ENCODE data around the gene ZNF254. TPM values are rescaled to one million over a fixed set of nuclear protein-coding genes. Genes with fewer than 3 reads are reported as not detected.

Gene ZNF254
- total and polyA plus RNA-seq, 10 of the 15 experiments (the other 5 are each of a cell fraction or from before 2014, with no cell fraction given): 1.5 to 15.7 (median 8.5) TPM

DNA sequence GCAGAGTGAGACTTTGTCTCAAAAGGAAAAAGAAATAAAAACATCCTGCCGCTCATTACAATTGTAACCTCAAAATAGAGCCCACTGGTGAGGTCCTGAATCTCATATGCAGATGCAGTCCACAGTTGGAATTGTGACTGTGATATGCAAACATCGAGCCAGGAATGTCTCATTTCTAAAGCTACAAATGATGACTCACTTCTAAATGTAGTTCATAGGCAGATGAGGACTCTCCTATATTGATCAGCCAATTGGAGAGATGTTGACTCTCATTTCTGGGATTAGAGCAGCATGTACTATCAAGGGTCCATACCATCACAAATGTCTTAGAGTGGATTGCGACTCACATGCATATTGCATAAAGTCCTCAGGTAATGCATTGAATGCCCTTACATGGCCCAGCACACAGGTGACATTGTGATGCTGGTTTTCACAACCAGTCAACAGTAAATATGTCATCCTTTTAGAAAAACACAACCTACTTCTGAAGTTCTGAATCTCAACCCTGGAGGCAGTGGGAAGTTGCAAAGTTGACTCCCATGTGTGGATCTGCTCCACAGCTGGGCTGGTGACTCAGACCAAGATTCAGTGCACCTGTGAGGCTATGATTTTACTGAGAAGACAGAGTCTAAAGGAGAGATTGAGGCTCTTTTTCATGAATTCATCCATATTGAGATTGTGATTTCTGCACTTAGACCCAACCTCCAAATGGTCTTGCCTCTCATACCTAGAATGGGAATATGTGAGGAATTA, 16.9 kb upstream of the ZNF254 start (continued):
- TF ChIP-seq SRF (IDR thresholded peaks at IDR 0.05; ENCODE audit: low read depth in 2 of 2, low read length in 2 of 2) (no peak), ESRRA (IDR thresholded peaks at IDR 0.05; ENCODE audit: low read length) (no peak), TCF3 (IDR thresholded peaks at IDR 0.05; ENCODE audit: borderline replicate concordance, insufficient read depth, low read depth, low read length) (peak; percentile 84; the same call in 1 of the 2 replicates), SREBF1 (IDR thresholded peaks at IDR 0.05; ENCODE audit: low read length) (no peak), RAD21 (IDR thresholded peaks at IDR 0.05; ENCODE audit: insufficient read depth, low read depth, low read length) (no peak), LARP7 (IDR thresholded peaks at IDR 0.05) (no peak), JUNB (IDR thresholded peaks at IDR 0.05) (peak; percentile 62), YBX1 (IDR thresholded peaks at IDR 0.05) (no peak)

DNA sequence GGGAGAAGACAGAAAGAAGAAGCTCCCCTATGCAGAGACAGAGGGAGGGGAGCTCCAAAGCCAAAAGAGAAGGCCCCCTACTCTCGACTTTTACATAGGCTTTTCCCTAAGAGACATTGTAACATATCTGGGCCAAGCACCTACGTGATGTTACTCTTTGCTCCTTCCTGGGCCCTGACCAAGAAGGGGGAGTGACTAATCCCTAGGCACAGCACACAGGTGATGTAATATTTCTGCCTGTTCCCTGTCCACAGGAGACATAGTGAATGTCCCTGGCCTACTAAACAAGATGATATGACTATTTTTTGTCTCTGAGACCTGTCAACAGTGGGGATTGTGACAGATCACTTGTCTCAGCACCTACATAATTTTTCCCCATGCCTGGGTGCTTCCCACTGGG, 15.9 kb upstream of the ZNF254 start:
- Histone ChIP-seq H3K27me3 (replicated peaks in 1 of 2; ENCODE audit: control insufficient read depth in 2 of 2, insufficient read depth in 2 of 2, low read length in 1 of 2) (no peaks in the 10 kb centered on the region), H3K79me2 (ENCODE audit: control insufficient read depth, insufficient read depth, low read length) (no peaks in the 10 kb centered on the region), H3K9me3 (replicated peaks; ENCODE audit: control insufficient read depth, insufficient read depth, low read length) (no peaks in the 10 kb centered on the region; the same call in 2 of the 3 replicates), H2AFZ (ENCODE audit: control insufficient read depth, low read depth, low read length) (no peak overlapping the region), H3K4me2 (ENCODE audit: control insufficient read depth, insufficient read depth) (no peak overlapping the region), H3K27ac (ENCODE audit: control insufficient read depth, insufficient read depth) (no peak overlapping the region), H4K20me1 (ENCODE audit: control insufficient read depth, insufficient read depth) (no peaks in the 10 kb centered on the region), H3K36me3 (ENCODE audit: control insufficient read depth in 2 of 2, insufficient read depth in 2 of 2, low read length in 1 of 2) (peaks cover 0 to 3% of the 10 kb centered on the region in 2 experiments; a peak in 1 of 4 replicates), H3K9ac (ENCODE audit: control insufficient read depth, insufficient read depth, low read length) (no peak overlapping the region), H3K4me1 (ENCODE audit: control insufficient read depth, insufficient read depth, low read length) (no peaks in the 10 kb centered on the region), H3K4me3 (no peak overlapping the region)
- RAD21 ChIA-PET (ENCODE audit: unreplicated experiment): no interaction called here
- FAIRE-seq: no peak
- no peak for ATAC-seq
- SMC1A ChIA-PET (ENCODE audit: uncharacterized antibody, unreplicated experiment): no interaction called here
- POLR2A ChIA-PET: no interaction called here
- in situ Hi-C loops (cut with MboI) (no loop called here), intact Hi-C loops (cut with micrococcal nuclease; ENCODE audit: unreplicated experiment) (no loop called here)
- BruUV-seq (replicated peaks): no TSS peak
- 94% methylated on average over 2 of the region's 2 CpGs for WGBS (ENCODE audit: insufficient coverage, insufficient replicate concordance, low lambda C conversion rate, missing lambda C conversion rate)
- DNase-seq (ENCODE audit: low read depth, low spot score): no peak
- CTCF ChIA-PET: no interaction called here
- TF ChIP-seq NFYB (IDR thresholded peaks at IDR 0.05; ENCODE audit: insufficient read depth, low read depth, low read length) (no peak), MTA3 (IDR thresholded peaks at IDR 0.05; ENCODE audit: borderline replicate concordance, low read length) (no peak), KAT2A (conservative IDR thresholded peaks at IDR 0.05; ENCODE audit: control insufficient read depth, low read depth, low read length) (no peak)
- TF ChIP-seq, protein P1, sequence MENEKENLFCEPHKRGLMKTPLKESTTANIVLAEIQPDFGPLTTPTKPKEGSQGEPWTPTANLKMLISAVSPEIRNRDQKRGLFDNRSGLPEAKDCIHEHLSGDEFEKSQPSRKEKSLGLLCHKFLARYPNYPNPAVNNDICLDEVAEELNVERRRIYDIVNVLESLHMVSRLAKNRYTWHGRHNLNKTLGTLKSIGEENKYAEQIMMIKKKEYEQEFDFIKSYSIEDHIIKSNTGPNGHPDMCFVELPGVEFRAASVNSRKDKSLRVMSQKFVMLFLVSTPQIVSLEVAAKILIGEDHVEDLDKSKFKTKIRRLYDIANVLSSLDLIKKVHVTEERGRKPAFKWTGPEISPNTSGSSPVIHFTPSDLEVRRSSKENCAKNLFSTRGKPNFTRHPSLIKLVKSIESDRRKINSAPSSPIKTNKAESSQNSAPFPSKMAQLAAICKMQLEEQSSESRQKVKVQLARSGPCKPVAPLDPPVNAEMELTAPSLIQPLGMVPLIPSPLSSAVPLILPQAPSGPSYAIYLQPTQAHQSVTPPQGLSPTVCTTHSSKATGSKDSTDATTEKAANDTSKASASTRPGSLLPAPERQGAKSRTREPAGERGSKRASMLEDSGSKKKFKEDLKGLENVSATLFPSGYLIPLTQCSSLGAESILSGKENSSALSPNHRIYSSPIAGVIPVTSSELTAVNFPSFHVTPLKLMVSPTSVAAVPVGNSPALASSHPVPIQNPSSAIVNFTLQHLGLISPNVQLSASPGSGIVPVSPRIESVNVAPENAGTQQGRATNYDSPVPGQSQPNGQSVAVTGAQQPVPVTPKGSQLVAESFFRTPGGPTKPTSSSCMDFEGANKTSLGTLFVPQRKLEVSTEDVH (IDR thresholded peaks at IDR 0.05; ENCODE audit: low read depth, partially characterized antibody): no peak
- TF ChIP-seq, protein P2, sequence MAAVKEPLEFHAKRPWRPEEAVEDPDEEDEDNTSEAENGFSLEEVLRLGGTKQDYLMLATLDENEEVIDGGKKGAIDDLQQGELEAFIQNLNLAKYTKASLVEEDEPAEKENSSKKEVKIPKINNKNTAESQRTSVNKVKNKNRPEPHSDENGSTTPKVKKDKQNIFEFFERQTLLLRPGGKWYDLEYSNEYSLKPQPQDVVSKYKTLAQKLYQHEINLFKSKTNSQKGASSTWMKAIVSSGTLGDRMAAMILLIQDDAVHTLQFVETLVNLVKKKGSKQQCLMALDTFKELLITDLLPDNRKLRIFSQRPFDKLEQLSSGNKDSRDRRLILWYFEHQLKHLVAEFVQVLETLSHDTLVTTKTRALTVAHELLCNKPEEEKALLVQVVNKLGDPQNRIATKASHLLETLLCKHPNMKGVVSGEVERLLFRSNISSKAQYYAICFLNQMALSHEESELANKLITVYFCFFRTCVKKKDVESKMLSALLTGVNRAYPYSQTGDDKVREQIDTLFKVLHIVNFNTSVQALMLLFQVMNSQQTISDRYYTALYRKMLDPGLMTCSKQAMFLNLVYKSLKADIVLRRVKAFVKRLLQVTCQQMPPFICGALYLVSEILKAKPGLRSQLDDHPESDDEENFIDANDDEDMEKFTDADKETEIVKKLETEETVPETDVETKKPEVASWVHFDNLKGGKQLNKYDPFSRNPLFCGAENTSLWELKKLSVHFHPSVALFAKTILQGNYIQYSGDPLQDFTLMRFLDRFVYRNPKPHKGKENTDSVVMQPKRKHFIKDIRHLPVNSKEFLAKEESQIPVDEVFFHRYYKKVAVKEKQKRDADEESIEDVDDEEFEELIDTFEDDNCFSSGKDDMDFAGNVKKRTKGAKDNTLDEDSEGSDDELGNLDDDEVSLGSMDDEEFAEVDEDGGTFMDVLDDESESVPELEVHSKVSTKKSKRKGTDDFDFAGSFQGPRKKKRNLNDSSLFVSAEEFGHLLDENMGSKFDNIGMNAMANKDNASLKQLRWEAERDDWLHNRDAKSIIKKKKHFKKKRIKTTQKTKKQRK (IDR thresholded peaks at IDR 0.05; ENCODE audit: low read depth, low read length): no peak
